GM12878 (cell line): ENCODE data around the gene C15orf61. TPM values are rescaled to one million over a fixed set of nuclear protein-coding genes. Genes with fewer than 3 reads are reported as not detected.

Experiments used
- ATAC-seq: fragments of 200-7000 bp; cut with Tn5 transposase; 3 replicates; pipeline ENCODE4 v1.9.1; 2020; ENCODE audit warnings: mild to moderate bottlenecking, moderate library complexity
- BruUV-seq: library from RNA; stranded (reverse); fragments of 400-500 nt; replicated peaks from 2 replicates; lab custom pipeline; 2021; lab: Mats Ljungman, UMichigan
- CTCF ChIA-PET: fragments of 300-600 bp; sonication (Branson Sonifier 250); formaldehyde crosslinking; extraction: SDS; loops from one replicate; lab custom pipeline; 2021; ENCODE audit warnings: inconsistent platforms; lab: Yijun Ruan, JAX
- POLR2A ChIA-PET: fragments of 350-600 bp; formaldehyde crosslinking; extraction: SDS; loops from one replicate; lab custom pipeline; 2021; ENCODE audit warnings: inconsistent platforms; lab: Charles Lee
- RAD21 ChIA-PET: fragments of 300-600 bp; sonication (Branson Sonifier 250); formaldehyde crosslinking; loops from one replicate; lab custom pipeline; 2023; ENCODE audit warnings: antibody characterized with exemption; ENCODE audit not compliant: unreplicated experiment; lab: Charles Lee
- SMC1A ChIA-PET: fragments of 300-600 bp; sonication (Branson Sonifier 250); formaldehyde crosslinking; loops from one replicate; lab custom pipeline; 2023; ENCODE audit not compliant: unreplicated experiment, uncharacterized antibody; lab: Charles Lee
- DNase-seq: peaks from one replicate; pipeline ENCODE4 v3.0.0-alpha.2; 2011; ENCODE audit warnings: low read depth, low spot score
- FAIRE-seq: peaks from 3 replicates; lab custom pipeline; 2011; peaks lifted over from hg19 to GRCh38; lab: Jason Lieb, UNC
- H2AFZ ChIP-seq: 2 replicates; pipeline ENCODE4 v1.6.0; 2011; ENCODE audit warnings: low read depth, low read length, control low read depth; ENCODE audit not compliant: control insufficient read depth
- H3K27ac ChIP-seq: 2 replicates; pipeline ENCODE4 v1.5.1; 2011; ENCODE audit warnings: control low read depth; ENCODE audit not compliant: control insufficient read depth, insufficient read depth
- H3K27me3 ChIP-seq, 2 experiments: replicated peaks in 1 of 2; 2 replicates each; pipeline versions ENCODE4 v1.6.0 to v1.6.1; 2011; ENCODE audit warnings: low read length in 1 of 2; ENCODE audit not compliant: control insufficient read depth in 2 of 2, insufficient read depth in 2 of 2
- H3K36me3 ChIP-seq, 2 experiments: 2 replicates each; pipeline ENCODE4 v1.5.1; 2011; ENCODE audit warnings: low read length in 1 of 2; ENCODE audit not compliant: control insufficient read depth in 2 of 2, insufficient read depth in 2 of 2
- H3K4me1 ChIP-seq: 2 replicates; pipeline ENCODE4 v1.6.1; 2011; ENCODE audit warnings: mild to moderate bottlenecking, low read length, moderate library complexity, mixed read lengths; ENCODE audit not compliant: control insufficient read depth, insufficient read depth
- H3K4me2 ChIP-seq: 2 replicates; pipeline ENCODE4 v1.6.0; 2011; ENCODE audit warnings: control low read depth; ENCODE audit not compliant: control insufficient read depth, insufficient read depth
- H3K4me3 ChIP-seq: fragments of 200-600 bp; sonication (generic); 2 replicates; pipeline ENCODE4 v1.5.1; 2016
- H3K79me2 ChIP-seq: 2 replicates; pipeline ENCODE4 v1.6.0; 2011; ENCODE audit warnings: low read length; ENCODE audit not compliant: control insufficient read depth, insufficient read depth
- H3K9ac ChIP-seq: 2 replicates; pipeline ENCODE4 v1.8.0; 2011; ENCODE audit warnings: low read length, control low read depth, mixed read lengths; ENCODE audit not compliant: control insufficient read depth, insufficient read depth
- H3K9me3 ChIP-seq: replicated peaks from 3 replicates; pipeline ENCODE4 v1.5.1; 2011; ENCODE audit warnings: mild to moderate bottlenecking, low read length; ENCODE audit not compliant: control insufficient read depth, insufficient read depth
- H4K20me1 ChIP-seq: 2 replicates; pipeline ENCODE4 v1.6.0; 2011; ENCODE audit not compliant: control insufficient read depth, insufficient read depth
- ATF2 ChIP-seq: IDR thresholded peaks from 2 replicates; pipeline ENCODE4 v1.6.1; 2012; ENCODE audit warnings: low read length, inconsistent platforms
- CBFB ChIP-seq: IDR thresholded peaks from 2 replicates; pipeline ENCODE4 v1.6.1; 2016; ENCODE audit warnings: antibody characterized with exemption, low read depth
- JUNB ChIP-seq: IDR thresholded peaks from 2 replicates; pipeline ENCODE4 v1.6.1; 2016; ENCODE audit warnings: antibody characterized with exemption, mild to moderate bottlenecking
- RCOR1 ChIP-seq: conservative IDR thresholded peaks from 2 replicates; pipeline ENCODE4 v1.6.1; 2012; ENCODE audit warnings: low read depth, low read length, improper control_type of control experiment
- SUPT20H ChIP-seq: IDR thresholded peaks from 2 replicates; pipeline ENCODE4 v1.6.1; 2011; ENCODE audit warnings: low read depth, mild to moderate bottlenecking, low read length, moderate library complexity, borderline replicate concordance; ENCODE audit not compliant: control insufficient read depth
- TAF1 ChIP-seq: IDR thresholded peaks from 2 replicates; pipeline ENCODE4 v1.6.1; 2011; ENCODE audit warnings: mild to moderate bottlenecking, low read depth, low read length, borderline replicate concordance
- WGBS: methylation state at CpG from one replicate; pipeline ENCODE4 v1.1.6; 2016; ENCODE audit warnings: low lambda C conversion rate; ENCODE audit not compliant: insufficient replicate concordance, insufficient coverage; ENCODE audit errors: missing lambda C conversion rate; 5-methylcytosine and 5-hydroxymethylcytosine counted together
- in situ Hi-C: fragments of 300-500 bp; cut with MboI; formaldehyde crosslinking; loops from 9 replicates; pipeline ENCODE4 v1.14.3; 2018; ENCODE audit warnings: mixed read lengths
- intact Hi-C: fragments of 100-400 bp; cut with micrococcal nuclease; formaldehyde crosslinking; loops from one replicate; pipeline ENCODE4 v1.14.2; 2022; ENCODE audit not compliant: unreplicated experiment
- polyA plus RNA-seq, 11 experiments: library from polyadenylated mRNA; depleted of rRNA in 4 of 11; unstranded in 6 of 11; stranded (reverse) in 5 of 11; fragments of >200 nt; fragmentation: Nextera tagmentation in 4 of 11; fragmentation: Illumina TruSeq in 1 of 11; extraction: Ambion mirVana in 4 of 11; extraction: Trizol in 1 of 11; gene quantifications; 1 replicate in 1 of 11; 2 replicates in 10 of 11; pipeline versions ENCODE4 v1.2.1 to v1.2.3, GENCODE V29; 2011 to 2016; ENCODE audit warnings: inconsistent platforms in 2 of 11, missing spikeins in 2 of 11, low read depth in 1 of 11
- total RNA-seq, 4 experiments: library from RNA; depleted of rRNA in 3 of 4; stranded (reverse); fragments of >200 nt in 3 of 4; fragmentation: Illumina TruSeq in 1 of 4; extraction: Trizol in 1 of 4; gene quantifications; 2 replicates each; pipeline versions ENCODE4 v1.2.1 to v1.2.3, GENCODE V29; 2013 to 2021

The C15orf61 gene
- total and polyA plus RNA-seq, 10 of the 15 experiments (the other 5 are each of a cell fraction or from before 2014, with no cell fraction given): 1.4 to 8.7 (median 4.3) TPM

GRCh38 chr15:67534360-67534759 lies 13.4 kb downstream of the C15orf61 start:
- Histone ChIP-seq H4K20me1 (no peaks in the 10 kb centered on the region), H3K4me1 (peaks cover 22% of the 10 kb centered on the region), H3K9ac (peak overlapping the region; percentile 40; the same call in 1 of the 2 replicates)
- ATAC-seq: peak; percentile 66
- intact Hi-C loops: no loop called here
- DNase-seq: no peak
- SMC1A ChIA-PET: interaction anchor here (1.1 to 1.9 kb wide), 3 partner anchors 10 to 23 kb away, joined by 3 to 6 read pairs (median 5); no protein-coding TSS in a partner anchor
- BruUV-seq: no TSS peak
- no peak for TF ChIP-seq SUPT20H
- no peak for TF ChIP-seq ATF2
- TF ChIP-seq TAF1: no peak
- no peak for TF ChIP-seq CBFB
- TF ChIP-seq RCOR1: no peak
- no peak for TF ChIP-seq JUNB
- TF ChIP-seq, all 136 proteins: peak for 0
- in situ Hi-C loops: loop anchor here (25.0 kb wide), 1 partner anchor 1278 kb away; the partner anchor contains the start of gene ANP32A
- peak overlapping the region; percentile 14; the same call in 1 of the 2 replicates for H3K4me3 ChIP-seq
- peak overlapping the region; percentile 9; the same call in 1 of the 2 replicates for H3K4me2 ChIP-seq
- RAD21 ChIA-PET: interaction anchor here (2.5 kb wide), 1 partner anchor 13 kb away, joined by 13 read pairs; the partner anchor contains the start of gene C15orf61
- WGBS: 0% methylated on average over 1 of the region's 1 CpG
- no peaks in the 10 kb centered on the region; the same call in 2 of the 3 replicates for H3K9me3 ChIP-seq
- H2AFZ ChIP-seq: no peak overlapping the region; the same call in 1 of the 2 replicates
- POLR2A ChIA-PET: no interaction called here
- no peaks in the 10 kb centered on the region for H3K36me3 ChIP-seq
- H3K27ac ChIP-seq: peak overlapping the region; percentile 76
- no peak for FAIRE-seq
- H3K79me2 ChIP-seq: no peaks in the 10 kb centered on the region
- CTCF ChIA-PET: no interaction called here
- no peaks in the 10 kb centered on the region for H3K27me3 ChIP-seq
